ENCODE measurements around the gene FTHL17. TPM values are rescaled to one million over a fixed set of nuclear protein-coding genes. Genes with fewer than 3 reads are reported as not detected.

The FTHL17 gene
- total RNA-seq, result not detected

GRCh38 chrX:31071725-31072124 is at the start of gene FTHL17:
TSS of gene FTHL17 (minus strand) at chrX:31072041. CDS start at chrX:31071953, 88 bp downstream.

Other genes with a start within 250 kb of the FTHL17 start
- gene TAB3, start 182.8 kb downstream of the FTHL17 start, total RNA-seq, result 29.4 TPM

All from parietal lobe (tissue), 1 donor.